Upper lobe of right lung (tissue), 1 donor: Measurements from ENCODE around the gene KCNMB3. TPM values are rescaled to one million over a fixed set of nuclear protein-coding genes. Genes with fewer than 3 reads are reported as not detected.

Experiments
- ATAC-seq: fragments of 200-7000 bp; cut with Tn5 transposase; one replicate; pipeline ENCODE4 v1.9.1; 2020; ENCODE audit warnings: mild to moderate bottlenecking, moderate library complexity
- DNase-seq: peaks from one replicate; pipeline ENCODE4 v3.0.0-alpha.2; 2020
- H3K27ac ChIP-seq: fragments of 200-600 bp; one replicate; pipeline ENCODE4 v1.8.0; 2022
- H3K27me3 ChIP-seq: fragments of 200-600 bp; one replicate; pipeline ENCODE4 v1.8.0; 2022; ENCODE audit warnings: mild to moderate bottlenecking
- H3K36me3 ChIP-seq: fragments of 200-600 bp; one replicate; pipeline ENCODE4 v1.8.0; 2022
- H3K4me1 ChIP-seq: fragments of 200-600 bp; one replicate; pipeline ENCODE4 v1.8.0; 2022
- H3K4me3 ChIP-seq: fragments of 200-600 bp; one replicate; pipeline ENCODE4 v1.8.0; 2022; ENCODE audit warnings: mild to moderate bottlenecking
- H3K9me3 ChIP-seq: fragments of 200-600 bp; one replicate; pipeline ENCODE4 v1.8.0; 2022
- intact Hi-C: fragments of 100-400 bp; cut with DNase I; formaldehyde crosslinking; loops from one replicate; pipeline ENCODE4 v1.11.0; 2022
- total RNA-seq: library from RNA; stranded (reverse); fragmentation: NEBNext Ultra II Directional; extraction: Animal tissue kit (Norgen Biotek cat#: 25700); gene quantifications from one replicate; pipeline ENCODE4 v1.2.1, GENCODE V29; 2021
- TF ChIP-seq, protein P1 (sequence below): fragments of 200-600 bp; IDR thresholded peaks from one replicate; pipeline ENCODE4 v1.8.0; 2022; ENCODE audit warnings: antibody characterized with exemption
- donor health status: DM: no; HTN: yes; CAD: no; lungs with severe emphysema.

Gene KCNMB3
- total RNA-seq, 1 donor from 2014 or later: 2.5 TPM

DNA sequence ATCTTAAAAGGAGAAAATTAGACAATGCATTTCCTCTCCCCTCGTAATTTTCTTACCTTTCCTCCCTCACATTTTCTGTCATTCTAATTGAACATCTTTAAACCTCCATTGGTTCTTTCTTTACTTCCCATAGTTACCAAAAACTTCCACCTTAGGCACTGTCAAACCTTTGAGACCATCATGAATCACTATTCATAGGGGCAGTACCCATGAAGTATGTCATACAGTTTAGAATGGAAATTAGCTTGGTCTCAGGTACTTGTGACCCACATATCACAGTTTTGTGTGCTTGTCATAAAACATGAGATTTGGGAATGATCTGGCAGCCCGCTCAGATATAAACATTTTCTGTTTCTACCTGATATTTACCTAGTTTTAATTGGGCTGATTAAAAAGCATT lies 50.1 kb downstream of the KCNMB3 start:
- no peaks in the 10 kb centered on the region for H3K9me3 ChIP-seq
- DNase-seq (no peak), ATAC-seq (no peak)
- intact Hi-C loops: no loop called here
- H3K36me3 ChIP-seq: peaks cover 57% of the 10 kb centered on the region
- H3K27ac ChIP-seq: no peak overlapping the region
- H3K4me1 ChIP-seq: peaks cover 3% of the 10 kb centered on the region
- TF ChIP-seq, protein P1, sequence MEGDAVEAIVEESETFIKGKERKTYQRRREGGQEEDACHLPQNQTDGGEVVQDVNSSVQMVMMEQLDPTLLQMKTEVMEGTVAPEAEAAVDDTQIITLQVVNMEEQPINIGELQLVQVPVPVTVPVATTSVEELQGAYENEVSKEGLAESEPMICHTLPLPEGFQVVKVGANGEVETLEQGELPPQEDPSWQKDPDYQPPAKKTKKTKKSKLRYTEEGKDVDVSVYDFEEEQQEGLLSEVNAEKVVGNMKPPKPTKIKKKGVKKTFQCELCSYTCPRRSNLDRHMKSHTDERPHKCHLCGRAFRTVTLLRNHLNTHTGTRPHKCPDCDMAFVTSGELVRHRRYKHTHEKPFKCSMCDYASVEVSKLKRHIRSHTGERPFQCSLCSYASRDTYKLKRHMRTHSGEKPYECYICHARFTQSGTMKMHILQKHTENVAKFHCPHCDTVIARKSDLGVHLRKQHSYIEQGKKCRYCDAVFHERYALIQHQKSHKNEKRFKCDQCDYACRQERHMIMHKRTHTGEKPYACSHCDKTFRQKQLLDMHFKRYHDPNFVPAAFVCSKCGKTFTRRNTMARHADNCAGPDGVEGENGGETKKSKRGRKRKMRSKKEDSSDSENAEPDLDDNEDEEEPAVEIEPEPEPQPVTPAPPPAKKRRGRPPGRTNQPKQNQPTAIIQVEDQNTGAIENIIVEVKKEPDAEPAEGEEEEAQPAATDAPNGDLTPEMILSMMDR: no peak
- H3K27me3 ChIP-seq: no peaks in the 10 kb centered on the region
- H3K4me3 ChIP-seq: no peak overlapping the region

DNA sequence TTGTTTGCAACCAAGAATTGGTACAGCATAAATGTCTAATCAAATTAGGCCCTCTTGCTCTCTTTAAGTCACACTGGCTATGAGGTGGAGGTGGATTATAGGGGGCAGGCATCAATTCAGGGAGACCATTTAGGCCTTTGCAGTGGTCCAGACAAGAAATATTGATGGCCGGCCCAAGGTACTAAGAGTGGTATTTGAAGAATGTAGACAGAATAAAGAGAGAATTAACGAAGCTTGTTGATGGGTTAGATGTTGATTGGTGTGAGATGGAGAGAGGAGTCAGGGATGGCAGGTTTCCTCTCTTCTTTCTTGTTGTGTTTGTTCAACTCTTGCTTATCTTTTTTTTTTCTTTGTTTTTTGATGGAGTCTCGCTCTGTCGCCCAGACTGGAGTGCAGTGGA lies 54.2 kb downstream of the KCNMB3 start:
- no peaks in the 10 kb centered on the region for H3K9me3 ChIP-seq
- no peak overlapping the region for H3K4me3 ChIP-seq
- TF ChIP-seq, protein P1: no peak
- H3K27me3 ChIP-seq: no peaks in the 10 kb centered on the region
- H3K36me3 ChIP-seq: peaks cover 22% of the 10 kb centered on the region
- DNase-seq (no peak), ATAC-seq (no peak)
- intact Hi-C loops: no loop called here
- H3K27ac ChIP-seq: no peak overlapping the region
- H3K4me1 ChIP-seq: peaks cover 11% of the 10 kb centered on the region

- no peak for ATAC-seq
- H3K9me3 ChIP-seq: no peaks in the 10 kb centered on the region
- no peak for DNase-seq
- H3K36me3 ChIP-seq: peaks cover 16% of the 10 kb centered on the region
- intact Hi-C loops: no loop called here
- TF ChIP-seq, protein P1: no peak
- no peak overlapping the region for H3K27ac ChIP-seq
- H3K4me3 ChIP-seq: no peak overlapping the region
- no peaks in the 10 kb centered on the region for H3K27me3 ChIP-seq
- H3K4me1 ChIP-seq: peaks cover 11% of the 10 kb centered on the region
These were observed 54.8 kb downstream of the KCNMB3 start for GRCh38 chr3:179196098-179196497.

DNA sequence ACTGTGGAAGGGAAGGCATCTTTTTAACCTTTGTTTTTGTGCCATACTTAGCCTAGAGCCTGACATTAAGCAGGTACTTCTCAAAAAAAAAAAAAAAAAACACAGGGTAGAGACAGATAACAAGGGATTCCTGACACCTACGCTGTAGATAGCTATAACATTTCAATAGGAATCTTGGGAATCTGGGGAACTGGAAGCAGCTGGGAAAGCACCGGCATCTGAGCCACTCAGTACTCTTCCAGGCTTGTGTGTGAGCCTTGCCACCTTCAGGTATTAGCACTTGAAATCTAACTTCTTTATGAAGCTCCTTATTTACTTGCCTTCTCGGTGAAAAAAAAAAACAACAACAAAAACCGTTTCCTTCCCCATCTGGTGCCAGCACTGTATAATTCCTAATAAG lies 56.0 kb downstream of the KCNMB3 start:
- intact Hi-C loops: no loop called here
- Histone ChIP-seq H3K9me3 (no peaks in the 10 kb centered on the region), H3K36me3 (peaks cover 5% of the 10 kb centered on the region), H3K4me1 (peaks cover 11% of the 10 kb centered on the region), H3K4me3 (no peak overlapping the region), H3K27ac (no peak overlapping the region), H3K27me3 (no peaks in the 10 kb centered on the region)
- DNase-seq (no peak), ATAC-seq (no peak)
- TF ChIP-seq, protein P1: no peak

Other genes with a start within 250 kb of the KCNMB3 start
- 30.9 TPM for gene ZMAT3, start 179.3 kb downstream of the KCNMB3 start, total RNA-seq
- 30.6 TPM for gene PIK3CA, start 102.8 kb downstream of the KCNMB3 start, total RNA-seq
- 28.9 TPM for gene ZNF639, start 71.9 kb upstream of the KCNMB3 start, total RNA-seq
- gene MFN1, start 96.6 kb upstream of the KCNMB3 start, total RNA-seq: 48.3 TPM
- 56.6 TPM for gene GNB4, start 200.4 kb upstream of the KCNMB3 start, total RNA-seq